ENCODE results near the gene PTK6.

PTK6 gene

GRCh38 chr20:63542031-63542559 is 4.9 kb upstream of the PTK6 start:
- DNase-seq, result no peak

- DNase-seq, result no peak
These were observed 4.2 kb upstream of the PTK6 start for GRCh38 chr20:63541371-63541770.

GRCh38 chr20:63540417-63541186 is 3.4 kb upstream of the PTK6 start:
- DNase-seq, result no peak

GRCh38 chr20:63539441-63540370 is 2.5 kb upstream of the PTK6 start:
- DNase-seq, result no peak

- DNase-seq, result no peak
These were observed 1.9 kb upstream of the PTK6 start for GRCh38 chr20:63539092-63539430.

- DNase-seq, result peak; percentile 60 to 78
These were observed 1.3 kb upstream of the PTK6 start for GRCh38 chr20:63538204-63539091.

GRCh38 chr20:63537525-63538203 is 488 bp upstream of the PTK6 start:
- peak; percentile 83 to 88 for DNase-seq

- no peak for DNase-seq
These were observed 767 bp downstream of the PTK6 start for GRCh38 chr20:63536241-63536977.

- DNase-seq, result no peak
These were observed 2.1 kb downstream of the PTK6 start for GRCh38 chr20:63534831-63535651.

- no peak for DNase-seq
These were observed 2.7 kb downstream of the PTK6 start for GRCh38 chr20:63534427-63534830.

- DNase-seq, result no peak
These were observed 3.2 kb downstream of the PTK6 start for GRCh38 chr20:63533871-63534393.

- no peak for DNase-seq
These were observed 3.8 kb downstream of the PTK6 start for GRCh38 chr20:63533388-63533787.

GRCh38 chr20:63532449-63532971 is 4.7 kb downstream of the PTK6 start:
- DNase-seq, result no peak

GRCh38 chr20:63531686-63532448 is 5.3 kb downstream of the PTK6 start:
- DNase-seq, result no peak

GRCh38 chr20:63530788-63531160 is 6.4 kb downstream of the PTK6 start:
- DNase-seq, result no peak

- no peak for DNase-seq
These were observed 7.1 kb downstream of the PTK6 start for GRCh38 chr20:63529861-63530787.

GRCh38 chr20:63529180-63529860 is 7.9 kb downstream of the PTK6 start:
- DNase-seq, result no peak
